Kidney (tissue), 14 donors: ENCODE data around the gene PCDH9. TPM values are rescaled to one million over a fixed set of nuclear protein-coding genes. Genes with fewer than 3 reads are reported as not detected.

Experiments used
- DNase-seq, 5 donors: peaks; one replicate each; pipeline ENCODE4 v3.0.0-alpha.2; 2013 to 2020
- FAIRE-seq: peaks from 2 replicates; lab custom pipeline; 2012; peaks lifted over from hg19 to GRCh38; lab: Jason Lieb, UNC
- H3K27ac ChIP-seq, 2 donors: one replicate each; pipeline ENCODE4 v1.7.0; 2013; ENCODE audit warnings: low read depth in 2 of 2, low read length in 2 of 2, inconsistent platforms in 1 of 2
- H3K27me3 ChIP-seq: one replicate; pipeline ENCODE4 v1.7.1; 2013; ENCODE audit warnings: low read length, inconsistent platforms; ENCODE audit not compliant: control insufficient read depth, insufficient read depth
- H3K36me3 ChIP-seq, 3 donors: one replicate each; pipeline versions ENCODE4 v1.7.0 to v1.7.1; 2013; ENCODE audit warnings: low read length in 3 of 3, control low read depth in 1 of 3, inconsistent platforms in 1 of 3; ENCODE audit not compliant: insufficient read depth in 3 of 3, control insufficient read depth in 2 of 3
- H3K4me1 ChIP-seq, 3 donors: one replicate each; pipeline versions ENCODE4 v1.7.0 to v1.7.1; 2013; ENCODE audit warnings: low read length in 3 of 3, inconsistent platforms in 1 of 3, low read depth in 1 of 3; ENCODE audit not compliant: control insufficient read depth in 2 of 3, insufficient read depth in 2 of 3
- H3K4me3 ChIP-seq, 3 donors: one replicate each; pipeline versions ENCODE4 v1.7.0 to v1.8.1; 2013; ENCODE audit warnings: low read length in 3 of 3, control low read depth in 1 of 3, inconsistent platforms in 1 of 3
- H3K9ac ChIP-seq, 3 donors: one replicate each; pipeline versions ENCODE4 v1.7.0 to v1.7.1; 2013; ENCODE audit warnings: low read length in 3 of 3, control low read depth in 1 of 3, inconsistent platforms in 1 of 3
- H3K9me3 ChIP-seq, 3 donors: one replicate each; pipeline versions ENCODE4 v1.7.0 to v1.7.1; 2013; ENCODE audit warnings: low read length in 3 of 3, control low read depth in 1 of 3, inconsistent platforms in 1 of 3; ENCODE audit not compliant: control insufficient read depth in 2 of 3, insufficient read depth in 1 of 3
- CTCF ChIP-seq: IDR thresholded peaks from 3 replicates; pipeline ENCODE4 v1.5.1; 2012; ENCODE audit warnings: mild to moderate bottlenecking, moderate library complexity, borderline replicate concordance; ENCODE audit not compliant: insufficient read depth; ENCODE audit errors: extremely low read depth
- intact Hi-C: fragments of 100-400 bp; cut with DNase I; formaldehyde crosslinking; loops from one replicate; pipeline ENCODE4 v1.11.1; 2022
- polyA plus RNA-seq: library from polyadenylated mRNA; stranded (reverse); fragments of 350-450 nt; fragmentation: Illumina TruSeq; extraction: RNeasy Lipid Tissue Mini Kit (QIAGEN cat#74804); gene quantifications from one replicate; pipeline ENCODE4 v1.2.3, GENCODE V29; 2014; ENCODE audit warnings: low read depth, low replicate concordance; ENCODE audit not compliant: insufficient read depth
- total RNA-seq: library from RNA; stranded (reverse); fragmentation: NEBNext Ultra II Directional; extraction: Animal tissue kit (Norgen Biotek cat#: 25700); gene quantifications from one replicate; pipeline ENCODE4 v1.2.1, GENCODE V29; 2021
- donor health status: control.
- donor health status: control.
- donor health status: control.
- donor health status: control.
- donor health status: control.
- donor health status: DM: yes; HTN: yes; CAD: no.
- donor health status: Normal renal cell carcinoma (clear cell type).

The PCDH9 gene
- total and polyA plus RNA-seq, 2 donors from 2014 or later, result 1.6 to 9.5 TPM

- peak; percentile 19 for FAIRE-seq
Measured at GRCh38 chr13:67023130-67023876, 206.8 kb downstream of the PCDH9 start.

DNA sequence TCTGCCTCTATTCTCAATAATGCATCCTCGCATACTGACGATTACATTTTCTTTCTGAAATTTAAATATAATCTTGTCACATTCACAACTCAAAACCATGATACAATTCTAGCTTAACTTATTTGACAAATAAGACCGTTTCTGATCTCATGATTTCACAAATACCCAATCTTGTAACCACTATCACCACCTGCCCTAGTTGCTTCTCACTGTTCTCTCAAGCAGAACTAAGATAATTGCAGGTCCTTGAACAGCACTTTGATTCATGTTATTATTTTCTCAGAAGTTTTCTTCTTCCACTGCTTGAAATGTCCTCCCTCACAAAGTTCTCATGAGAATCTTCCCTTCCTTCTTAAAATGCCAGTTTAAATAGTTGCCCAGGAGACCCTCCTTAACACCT is 211.4 kb downstream of the PCDH9 start:
- DNase-seq (no peak), FAIRE-seq (no peak)
- H3K27ac ChIP-seq, result no peak overlapping the region
- H3K4me3 ChIP-seq, result no peak overlapping the region
- H3K9me3 ChIP-seq, result no peaks in the 10 kb centered on the region
- H3K36me3 ChIP-seq, result no peaks in the 10 kb centered on the region
- H3K4me1 ChIP-seq, result no peaks in the 10 kb centered on the region
- no peak overlapping the region for H3K9ac ChIP-seq
- no peaks in the 10 kb centered on the region for H3K27me3 ChIP-seq
- intact Hi-C loops, result no loop called here
- TF ChIP-seq CTCF, result no peak

More at GRCh38 chr13:67023130-67023876, 206.8 kb downstream of the PCDH9 start:
- Histone ChIP-seq H3K27ac (no peak overlapping the region), H3K36me3 (no peaks in the 10 kb centered on the region), H3K9me3 (no peaks in the 10 kb centered on the region), H3K27me3 (no peaks in the 10 kb centered on the region), H3K9ac (no peak overlapping the region), H3K4me1 (no peaks in the 10 kb centered on the region), H3K4me3 (no peak overlapping the region)
- no peak for TF ChIP-seq CTCF
- peak in 3 of 5 donors; percentile 14 to 72 (median 55) for DNase-seq
- intact Hi-C loops, result no loop called here

DNA sequence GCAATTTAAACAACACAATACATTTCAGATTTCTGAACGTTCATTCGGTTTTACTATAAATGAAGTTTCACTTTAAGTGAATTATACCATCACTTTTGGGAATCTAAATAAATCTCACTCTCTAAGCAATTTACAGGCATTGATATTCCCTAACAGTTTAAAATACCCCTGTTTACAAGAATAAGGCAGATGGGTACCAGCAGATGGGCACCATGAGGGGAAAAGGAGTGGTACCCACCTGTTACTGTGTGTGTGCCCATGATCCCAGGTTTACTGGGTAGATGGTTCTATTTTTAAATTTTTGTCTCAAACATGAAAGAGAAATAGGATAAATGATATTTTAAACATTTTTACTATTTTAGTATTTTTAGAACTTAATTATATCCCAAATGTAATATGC is 212.9 kb downstream of the PCDH9 start:
- intact Hi-C loops, result no loop called here
- no peak for TF ChIP-seq CTCF
- H3K36me3 ChIP-seq, result no peaks in the 10 kb centered on the region
- no peak overlapping the region for H3K4me3 ChIP-seq
- no peak overlapping the region for H3K9ac ChIP-seq
- FAIRE-seq (no peak), DNase-seq (no peak)
- no peaks in the 10 kb centered on the region for H3K9me3 ChIP-seq
- H3K4me1 ChIP-seq, result no peaks in the 10 kb centered on the region
- no peaks in the 10 kb centered on the region for H3K27me3 ChIP-seq
- H3K27ac ChIP-seq, result no peak overlapping the region
